Chondrocyte (in vitro differentiated cells): ENCODE results near the gene TEX44. TPM values are rescaled to one million over a fixed set of nuclear protein-coding genes. Genes with fewer than 3 reads are reported as not detected.
A peak's percentile ranks its signal among the peaks of the same experiment; 100 is the strongest.

Experiments used
- DNase-seq: peaks from one replicate; pipeline ENCODE4 v3.0.0; 2021; ENCODE audit warnings: mixed read lengths, low spot score
- H3K27ac Mint-ChIP-seq: one replicate; pipeline ENCODE4 v1.8.0; 2021; ENCODE audit warnings: mild to moderate bottlenecking, moderate library complexity, mixed read lengths; ENCODE audit not compliant: unreplicated experiment
- H3K27me3 Mint-ChIP-seq: 2 replicates; pipeline ENCODE4 v1.8.0; 2021; ENCODE audit warnings: low read depth, mixed read lengths
- H3K36me3 Mint-ChIP-seq: 2 replicates; pipeline ENCODE4 v1.8.0; 2021; ENCODE audit warnings: low read depth, mixed read lengths
- H3K4me1 Mint-ChIP-seq: 2 replicates; pipeline ENCODE4 v1.8.0; 2021; ENCODE audit warnings: low read depth, mild to moderate bottlenecking, mixed read lengths
- H3K4me3 Mint-ChIP-seq: one replicate; pipeline ENCODE4 v1.8.0; 2021; ENCODE audit warnings: mild to moderate bottlenecking, moderate library complexity, mixed read lengths; ENCODE audit not compliant: unreplicated experiment
- H3K9me3 Mint-ChIP-seq: 2 replicates; pipeline ENCODE4 v1.8.0; 2021; ENCODE audit warnings: low read depth, mixed read lengths
- CTCF ChIP-seq: fragments of 200-600 bp; sonication (generic); IDR thresholded peaks from 2 replicates; pipeline ENCODE4 v1.5.0; 2021; ENCODE audit warnings: antibody characterized with exemption, mild to moderate bottlenecking, moderate library complexity
- total RNA-seq: library from RNA; stranded (reverse); gene quantifications from 3 replicates; pipeline ENCODE4 v1.2.1, GENCODE V29; 2021

TEX44 gene
- total RNA-seq, 1 donor from 2014 or later, result not detected

- H3K27ac Mint-ChIP-seq, result no peak overlapping the region
- no peaks in the 10 kb centered on the region for H3K27me3 Mint-ChIP-seq
- H3K4me1 Mint-ChIP-seq, result peaks cover 39% of the 10 kb centered on the region
- DNase-seq, result no peak
- TF ChIP-seq CTCF, result no peak
- no peaks in the 10 kb centered on the region for H3K9me3 Mint-ChIP-seq
- H3K36me3 Mint-ChIP-seq, result no peaks in the 10 kb centered on the region
- no peak overlapping the region for H3K4me3 Mint-ChIP-seq
Measured at GRCh38 chr2:231616296-231616695, 23.6 kb downstream of the TEX44 start.

- peaks cover 29% of the 10 kb centered on the region for H3K4me1 Mint-ChIP-seq
- no peak overlapping the region for H3K4me3 Mint-ChIP-seq
- no peaks in the 10 kb centered on the region for H3K9me3 Mint-ChIP-seq
- no peaks in the 10 kb centered on the region for H3K36me3 Mint-ChIP-seq
- no peaks in the 10 kb centered on the region for H3K27me3 Mint-ChIP-seq
- TF ChIP-seq CTCF, result no peak
- DNase-seq, result no peak
- peak overlapping the region; percentile 32 for H3K27ac Mint-ChIP-seq
Measured at GRCh38 chr2:231617059-231617926, 24.6 kb downstream of the TEX44 start.

GRCh38 chr2:231621051-231621879, 28.6 kb downstream of the TEX44 start:
- Mint-ChIP-seq H3K36me3 (no peaks in the 10 kb centered on the region), H3K4me3 (no peak overlapping the region), H3K27me3 (no peaks in the 10 kb centered on the region), H3K9me3 (no peaks in the 10 kb centered on the region), H3K4me1 (peaks cover 8% of the 10 kb centered on the region), H3K27ac (no peak overlapping the region)
- DNase-seq, result no peak
- no peak for TF ChIP-seq CTCF

- no peak overlapping the region for H3K27ac Mint-ChIP-seq
- TF ChIP-seq CTCF, result no peak
- no peak for DNase-seq
- peaks cover 12% of the 10 kb centered on the region for H3K4me1 Mint-ChIP-seq
- H3K27me3 Mint-ChIP-seq, result no peaks in the 10 kb centered on the region
- no peaks in the 10 kb centered on the region for H3K36me3 Mint-ChIP-seq
- H3K9me3 Mint-ChIP-seq, result no peaks in the 10 kb centered on the region
- no peak overlapping the region for H3K4me3 Mint-ChIP-seq
Measured at GRCh38 chr2:231622963-231623362, 30.3 kb downstream of the TEX44 start.

- Mint-ChIP-seq H3K4me3 (no peak overlapping the region), H3K27ac (no peak overlapping the region), H3K36me3 (no peaks in the 10 kb centered on the region), H3K9me3 (no peaks in the 10 kb centered on the region), H3K4me1 (peaks cover 16% of the 10 kb centered on the region), H3K27me3 (no peaks in the 10 kb centered on the region)
- DNase-seq, result no peak
- TF ChIP-seq CTCF, result no peak
Measured at GRCh38 chr2:231626449-231626848, 33.8 kb downstream of the TEX44 start.
